Liver (tissue), 3 donors: Measurements from ENCODE around the gene NR1I3.

ENCODE experiments used
- ATF3 ChIP-seq: IDR thresholded peaks from 2 replicates; pipeline ENCODE4 v1.6.1; 2016; ENCODE audit warnings: antibody characterized with exemption
- CTCF ChIP-seq: fragments of 150-350 bp; IDR thresholded peaks from 2 replicates; pipeline ENCODE4 v1.5.1; 2017; ENCODE audit warnings: improper control_type of control experiment, low read depth, low read length; ENCODE audit not compliant: missing input control
- HNF4G ChIP-seq: IDR thresholded peaks from 2 replicates; pipeline ENCODE4 v1.6.1; 2016; ENCODE audit warnings: antibody characterized with exemption
- MAX ChIP-seq: IDR thresholded peaks from 2 replicates; pipeline ENCODE4 v1.6.1; 2016; ENCODE audit warnings: antibody characterized with exemption
- TAF1 ChIP-seq: conservative IDR thresholded peaks from 2 replicates; pipeline ENCODE4 v1.6.1; 2016; ENCODE audit warnings: antibody characterized with exemption, mild to moderate bottlenecking
- donor health status: healthy.
- donor health status: healthy.

GRCh38 chr1:161196111-161196510, 41.9 kb downstream of the NR1I3 start:
- no peak for TF ChIP-seq TAF1
- TF ChIP-seq HNF4G: no peak
- no peak for TF ChIP-seq CTCF
- no peak for TF ChIP-seq ATF3
- no peak for TF ChIP-seq MAX
